HCT116 (cell line): ENCODE measurements around the gene DMD.

ENCODE experiments used
- CEBPB ChIP-seq: IDR thresholded peaks from 2 replicates; pipeline ENCODE4 v1.6.1; 2012; ENCODE audit warnings: low read depth
- EZH2 ChIP-seq: fragments of 200-600 bp; sonication (generic); IDR thresholded peaks from 2 replicates; pipeline ENCODE4 v1.6.1; 2017; ENCODE audit warnings: antibody characterized with exemption, mixed run types
- EZH2phosphoT487 ChIP-seq: fragments of 200-600 bp; IDR thresholded peaks from 2 replicates; pipeline ENCODE4 v1.6.1; 2018; ENCODE audit warnings: antibody characterized with exemption, borderline replicate concordance
- POLR2A ChIP-seq: IDR thresholded peaks from 2 replicates; pipeline ENCODE4 v1.7.0; 2011; ENCODE audit warnings: borderline replicate concordance; ENCODE audit not compliant: insufficient read depth, insufficient read length; ENCODE audit errors: extremely low read depth
- POLR2AphosphoS5 ChIP-seq: IDR thresholded peaks from 2 replicates; pipeline ENCODE4 v1.6.1; 2011; ENCODE audit warnings: mild to moderate bottlenecking, low read depth, low read length, moderate library complexity
- RAD21 ChIP-seq: IDR thresholded peaks from 2 replicates; pipeline ENCODE4 v1.6.1; 2012; ENCODE audit warnings: low read depth, mild to moderate bottlenecking
- SIN3A ChIP-seq: IDR thresholded peaks from 2 replicates; pipeline ENCODE4 v1.6.1; 2012; ENCODE audit warnings: low read depth
- SRF ChIP-seq: IDR thresholded peaks from 2 replicates; pipeline ENCODE4 v1.6.1; 2012; ENCODE audit warnings: low read depth
- TCF7L2 ChIP-seq: IDR thresholded peaks from 2 replicates; pipeline ENCODE4 v1.7.0; 2011; ENCODE audit warnings: borderline replicate concordance, inconsistent platforms; ENCODE audit not compliant: insufficient read depth, insufficient read length; ENCODE audit errors: extremely low read depth
- YY1 ChIP-seq: IDR thresholded peaks from 2 replicates; pipeline ENCODE4 v1.6.1; 2011; ENCODE audit warnings: low read length, low read depth, moderate library complexity, mild to moderate bottlenecking; ENCODE audit not compliant: insufficient replicate concordance; ENCODE audit errors: extremely low read depth
- TF ChIP-seq, protein P1 (sequence below), 3 experiments: fragments of 200-600 bp in 1 of 3; sonication (generic) in 1 of 3; IDR thresholded peaks in 2 of 3; conservative IDR thresholded peaks in 1 of 3; 2 replicates each; pipeline ENCODE4 v1.5.1; 2012 to 2017; ENCODE audit warnings: low read depth in 2 of 3, low read length in 2 of 3, antibody characterized with exemption in 1 of 3, borderline replicate concordance in 1 of 3, control low read depth in 1 of 3, mild to moderate bottlenecking in 1 of 3, mixed read lengths in 1 of 3, mixed run types in 1 of 3, moderate library complexity in 1 of 3; ENCODE audit not compliant: insufficient read depth in 1 of 3
- TF ChIP-seq, protein P2 (sequence below): IDR thresholded peaks from 2 replicates; pipeline ENCODE4 v1.6.1; 2012; ENCODE audit warnings: low read depth
- TF ChIP-seq, protein P3 (sequence below): IDR thresholded peaks from 2 replicates; pipeline ENCODE4 v1.6.1; 2012
- TF ChIP-seq, protein P4 (sequence below): IDR thresholded peaks from 2 replicates; pipeline ENCODE4 v1.6.1; 2012

DNA sequence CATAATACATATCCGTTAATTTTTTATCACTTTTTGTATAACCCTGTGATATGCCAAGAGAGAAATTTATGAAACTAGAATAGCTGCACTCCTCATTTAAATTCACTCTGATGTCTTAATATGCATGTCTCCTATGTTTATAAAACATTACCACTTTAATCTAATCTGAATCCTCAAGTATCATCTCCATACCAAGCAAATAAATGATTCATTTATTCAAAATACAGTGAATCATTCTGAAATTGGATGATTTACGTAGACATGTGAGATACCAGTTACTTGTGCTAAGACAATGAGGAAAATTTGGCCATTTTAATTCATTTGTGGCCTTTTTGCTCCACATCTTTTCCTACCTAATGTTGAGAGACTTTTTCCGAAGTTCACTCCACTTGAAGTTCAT is 1704.4 kb downstream of the DMD start:
- TF ChIP-seq POLR2A (no peak), SIN3A (no peak), POLR2AphosphoS5 (no peak), CEBPB (no peak), RAD21 (no peak), EZH2 (no peak), SRF (no peak), TCF7L2 (no peak), EZH2phosphoT487 (no peak), YY1 (no peak)
- TF ChIP-seq, protein P1, sequence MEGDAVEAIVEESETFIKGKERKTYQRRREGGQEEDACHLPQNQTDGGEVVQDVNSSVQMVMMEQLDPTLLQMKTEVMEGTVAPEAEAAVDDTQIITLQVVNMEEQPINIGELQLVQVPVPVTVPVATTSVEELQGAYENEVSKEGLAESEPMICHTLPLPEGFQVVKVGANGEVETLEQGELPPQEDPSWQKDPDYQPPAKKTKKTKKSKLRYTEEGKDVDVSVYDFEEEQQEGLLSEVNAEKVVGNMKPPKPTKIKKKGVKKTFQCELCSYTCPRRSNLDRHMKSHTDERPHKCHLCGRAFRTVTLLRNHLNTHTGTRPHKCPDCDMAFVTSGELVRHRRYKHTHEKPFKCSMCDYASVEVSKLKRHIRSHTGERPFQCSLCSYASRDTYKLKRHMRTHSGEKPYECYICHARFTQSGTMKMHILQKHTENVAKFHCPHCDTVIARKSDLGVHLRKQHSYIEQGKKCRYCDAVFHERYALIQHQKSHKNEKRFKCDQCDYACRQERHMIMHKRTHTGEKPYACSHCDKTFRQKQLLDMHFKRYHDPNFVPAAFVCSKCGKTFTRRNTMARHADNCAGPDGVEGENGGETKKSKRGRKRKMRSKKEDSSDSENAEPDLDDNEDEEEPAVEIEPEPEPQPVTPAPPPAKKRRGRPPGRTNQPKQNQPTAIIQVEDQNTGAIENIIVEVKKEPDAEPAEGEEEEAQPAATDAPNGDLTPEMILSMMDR (IDR thresholded peaks at IDR 0.05 in 2 of 3, conservative IDR thresholded peaks at IDR 0.05 in 1 of 3; ENCODE audit: borderline replicate concordance in 1 of 3, insufficient read depth in 1 of 3, low read depth in 2 of 3, low read length in 2 of 3), result no peak
- TF ChIP-seq, protein P2, sequence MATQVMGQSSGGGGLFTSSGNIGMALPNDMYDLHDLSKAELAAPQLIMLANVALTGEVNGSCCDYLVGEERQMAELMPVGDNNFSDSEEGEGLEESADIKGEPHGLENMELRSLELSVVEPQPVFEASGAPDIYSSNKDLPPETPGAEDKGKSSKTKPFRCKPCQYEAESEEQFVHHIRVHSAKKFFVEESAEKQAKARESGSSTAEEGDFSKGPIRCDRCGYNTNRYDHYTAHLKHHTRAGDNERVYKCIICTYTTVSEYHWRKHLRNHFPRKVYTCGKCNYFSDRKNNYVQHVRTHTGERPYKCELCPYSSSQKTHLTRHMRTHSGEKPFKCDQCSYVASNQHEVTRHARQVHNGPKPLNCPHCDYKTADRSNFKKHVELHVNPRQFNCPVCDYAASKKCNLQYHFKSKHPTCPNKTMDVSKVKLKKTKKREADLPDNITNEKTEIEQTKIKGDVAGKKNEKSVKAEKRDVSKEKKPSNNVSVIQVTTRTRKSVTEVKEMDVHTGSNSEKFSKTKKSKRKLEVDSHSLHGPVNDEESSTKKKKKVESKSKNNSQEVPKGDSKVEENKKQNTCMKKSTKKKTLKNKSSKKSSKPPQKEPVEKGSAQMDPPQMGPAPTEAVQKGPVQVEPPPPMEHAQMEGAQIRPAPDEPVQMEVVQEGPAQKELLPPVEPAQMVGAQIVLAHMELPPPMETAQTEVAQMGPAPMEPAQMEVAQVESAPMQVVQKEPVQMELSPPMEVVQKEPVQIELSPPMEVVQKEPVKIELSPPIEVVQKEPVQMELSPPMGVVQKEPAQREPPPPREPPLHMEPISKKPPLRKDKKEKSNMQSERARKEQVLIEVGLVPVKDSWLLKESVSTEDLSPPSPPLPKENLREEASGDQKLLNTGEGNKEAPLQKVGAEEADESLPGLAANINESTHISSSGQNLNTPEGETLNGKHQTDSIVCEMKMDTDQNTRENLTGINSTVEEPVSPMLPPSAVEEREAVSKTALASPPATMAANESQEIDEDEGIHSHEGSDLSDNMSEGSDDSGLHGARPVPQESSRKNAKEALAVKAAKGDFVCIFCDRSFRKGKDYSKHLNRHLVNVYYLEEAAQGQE, result no peak
- TF ChIP-seq, protein P3, sequence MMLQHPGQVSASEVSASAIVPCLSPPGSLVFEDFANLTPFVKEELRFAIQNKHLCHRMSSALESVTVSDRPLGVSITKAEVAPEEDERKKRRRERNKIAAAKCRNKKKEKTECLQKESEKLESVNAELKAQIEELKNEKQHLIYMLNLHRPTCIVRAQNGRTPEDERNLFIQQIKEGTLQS, result no peak
- TF ChIP-seq, protein P4, sequence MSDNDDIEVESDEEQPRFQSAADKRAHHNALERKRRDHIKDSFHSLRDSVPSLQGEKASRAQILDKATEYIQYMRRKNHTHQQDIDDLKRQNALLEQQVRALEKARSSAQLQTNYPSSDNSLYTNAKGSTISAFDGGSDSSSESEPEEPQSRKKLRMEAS, result no peak
